Adrenal gland (tissue), 19 donors: Measurements from ENCODE around the gene DCAF6. TPM values are rescaled to one million over a fixed set of nuclear protein-coding genes. Genes with fewer than 3 reads are reported as not detected.
A peak's percentile ranks its signal among the peaks of the same experiment; 100 is the strongest.
"Not testable (repeated sequence)": the region's sequence is repeated elsewhere in the genome, so short reads cannot be mapped to it uniquely, and the experiment has no call there.

ENCODE experiments used
- DNase-seq, 7 donors: peaks; one replicate each; pipeline ENCODE4 v3.0.0-alpha.2; 2019 to 2020
- H3K27ac ChIP-seq, 5 donors: fragments of 200-600 bp; sonication (generic) in 4 of 5; 1 replicate in 3 of 5; 2 replicates in 2 of 5; pipeline versions ENCODE4 v1.5.1 to v1.8.0; 2016 to 2020; ENCODE audit warnings: mild to moderate bottlenecking in 1 of 5
- H3K27me3 ChIP-seq: fragments of 200-600 bp; 2 replicates; pipeline ENCODE4 v1.8.0; 2021
- H3K36me3 ChIP-seq, 2 donors: fragments of 200-600 bp; replicated peaks in 1 of 2; 1 replicate in 1 of 2; 2 replicates in 1 of 2; pipeline versions ENCODE4 v1.5.1 to v1.8.0; 2018 to 2022
- H3K4me1 ChIP-seq, 2 donors: fragments of 200-600 bp; replicated peaks in 1 of 2; 1 replicate in 1 of 2; 2 replicates in 1 of 2; pipeline versions ENCODE4 v1.5.1 to v1.8.0; 2018 to 2021
- H3K4me3 ChIP-seq, 4 donors: fragments of 200-600 bp; sonication (generic) in 3 of 4; one replicate each; pipeline ENCODE4 v1.5.1; 2016 to 2018
- H3K9me3 ChIP-seq, 3 donors: fragments of 200-600 bp; sonication (generic) in 1 of 3; replicated peaks in 1 of 3; 1 replicate in 2 of 3; 2 replicates in 1 of 3; pipeline versions ENCODE4 v1.5.1 to v1.8.0; 2016 to 2021
- POLR2A ChIP-seq, 2 donors: fragments of 450-650 bp; IDR thresholded peaks; one replicate each; pipeline ENCODE4 v1.6.1; 2017; ENCODE audit warnings: antibody characterized with exemption in 2 of 2, mild to moderate bottlenecking in 2 of 2, moderate library complexity in 1 of 2
- WGBS, 4 donors: extraction: QIAGEN DNeasy Blood & Tissue Kit in 2 of 4; methylation state at CpG; one replicate each; pipeline versions ENCODE4 v1.1.5 to v1.1.7; 2013 to 2017; 5-methylcytosine and 5-hydroxymethylcytosine counted together
- intact Hi-C, 2 donors: fragments of 100-400 bp; cut with DNase I; formaldehyde crosslinking; loops; one replicate each; pipeline versions ENCODE4 v1.14.1 to v1.15.0; 2022 to 2023
- long read RNA-seq, 10 donors: library from polyadenylated mRNA in 3 of 10; unstranded in 2 of 10; stranded (forward) in 1 of 10; transcript quantifications; one replicate each; pipeline ENCODE4 v2.0.0 and lab custom pipeline, GENCODE V29; 2021 to 2026
- polyA plus RNA-seq, 3 donors: library from polyadenylated mRNA; stranded (reverse); fragments of 200-250 nt in 2 of 3; fragments of 350-450 nt in 1 of 3; fragmentation: Illumina TruSeq in 1 of 3; extraction: RNeasy Lipid Tissue Mini Kit (QIAGEN cat#74804) in 1 of 3; gene quantifications; one replicate each; pipeline ENCODE4 v1.2.3, GENCODE V29; 2013 to 2014
- total RNA-seq, 9 donors: library from RNA; depleted of rRNA in 4 of 9; stranded (reverse); fragments of >200 nt in 4 of 9; fragments of 120-200 nt in 1 of 9; fragmentation: NEBNext Ultra II Directional in 1 of 9; extraction: Animal tissue kit (Norgen Biotek cat#: 25700) in 1 of 9; gene quantifications; one replicate each; pipeline versions ENCODE4 v1.1.0 to v1.2.4, GENCODE V29; 2013 to 2023
- TF ChIP-seq, protein P1 (sequence below), 6 experiments: fragments of 450-650 bp in 4 of 6; fragments of 200-600 bp in 2 of 6; sonication (generic) in 1 of 6; IDR thresholded peaks; 1 replicate in 5 of 6; 2 replicates in 1 of 6; pipeline versions ENCODE4 v1.5.1 to v1.8.0; 2016 to 2021; ENCODE audit warnings: antibody characterized with exemption in 6 of 6, mild to moderate bottlenecking in 2 of 6, moderate library complexity in 1 of 6
- donor health status: healthy with polysubstance abuse.
- donor health status: Bipolar disorder and iron deficiency.
- donor health status: DM: yes; HTN: yes; CAD: no.
- donor health status: DM: no; HTN: no; CAD: no.
- donor health status: DM: no; HTN: no; CAD: no.
- donor health status: DM: yes; HTN: yes; CAD: no.

Gene DCAF6, protein sequence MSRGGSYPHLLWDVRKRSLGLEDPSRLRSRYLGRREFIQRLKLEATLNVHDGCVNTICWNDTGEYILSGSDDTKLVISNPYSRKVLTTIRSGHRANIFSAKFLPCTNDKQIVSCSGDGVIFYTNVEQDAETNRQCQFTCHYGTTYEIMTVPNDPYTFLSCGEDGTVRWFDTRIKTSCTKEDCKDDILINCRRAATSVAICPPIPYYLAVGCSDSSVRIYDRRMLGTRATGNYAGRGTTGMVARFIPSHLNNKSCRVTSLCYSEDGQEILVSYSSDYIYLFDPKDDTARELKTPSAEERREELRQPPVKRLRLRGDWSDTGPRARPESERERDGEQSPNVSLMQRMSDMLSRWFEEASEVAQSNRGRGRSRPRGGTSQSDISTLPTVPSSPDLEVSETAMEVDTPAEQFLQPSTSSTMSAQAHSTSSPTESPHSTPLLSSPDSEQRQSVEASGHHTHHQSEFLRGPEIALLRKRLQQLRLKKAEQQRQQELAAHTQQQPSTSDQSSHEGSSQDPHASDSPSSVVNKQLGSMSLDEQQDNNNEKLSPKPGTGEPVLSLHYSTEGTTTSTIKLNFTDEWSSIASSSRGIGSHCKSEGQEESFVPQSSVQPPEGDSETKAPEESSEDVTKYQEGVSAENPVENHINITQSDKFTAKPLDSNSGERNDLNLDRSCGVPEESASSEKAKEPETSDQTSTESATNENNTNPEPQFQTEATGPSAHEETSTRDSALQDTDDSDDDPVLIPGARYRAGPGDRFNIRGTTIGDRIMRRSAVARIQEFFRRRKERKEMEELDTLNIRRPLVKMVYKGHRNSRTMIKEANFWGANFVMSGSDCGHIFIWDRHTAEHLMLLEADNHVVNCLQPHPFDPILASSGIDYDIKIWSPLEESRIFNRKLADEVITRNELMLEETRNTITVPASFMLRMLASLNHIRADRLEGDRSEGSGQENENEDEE
- total RNA-seq (100 to 1,000 TPM in 4 of 9 donors, 10 to 100 TPM in 5; 57.8 to 160 (median 98.8) TPM), polyA plus RNA-seq (10 to 100 TPM; 46.4 to 88.0 (median 50.9) TPM)
- long read RNA-seq, donor 1, partial matches to known transcripts: 0 of 3 reads
- long read RNA-seq, donor 1, other reads (novel, unspliced or antisense): 0 of 3 reads
- long read RNA-seq, donor 2, partial matches to known transcripts: 16 of 21 reads
- long read RNA-seq, donor 2, other reads (novel, unspliced or antisense): 0 of 21 reads
- long read RNA-seq, donor 3, partial matches to known transcripts: 0 of 3 reads
- long read RNA-seq, donor 3, other reads (novel, unspliced or antisense): 0 of 3 reads
- long read RNA-seq, donor 4, transcript DCAF6-201 (19 exons, 3,186 nt): major isoform, 10 of 45 reads
- long read RNA-seq, donor 4, partial matches to known transcripts: 27 of 45 reads
- long read RNA-seq, donor 4, other reads (novel, unspliced or antisense): 4 of 45 reads
- long read RNA-seq, donor 5, transcript DCAF6-203 (20 exons, 3,302 nt): minor isoform, 90 of 444 reads
- long read RNA-seq, donor 5, transcript DCAF6-201 (19 exons, 3,186 nt): major isoform, 288 of 444 reads
- long read RNA-seq, donor 5, partial matches to known transcripts: 10 of 444 reads
- long read RNA-seq, donor 5, other reads (novel, unspliced or antisense): 56 of 444 reads
- long read RNA-seq, donor 6, transcript DCAF6-201 (19 exons, 3,186 nt): major isoform, 6 of 26 reads
- long read RNA-seq, donor 6, partial matches to known transcripts: 17 of 26 reads
- long read RNA-seq, donor 6, other reads (novel, unspliced or antisense): 1 of 26 reads
- long read RNA-seq, donor 7, partial matches to known transcripts: 117 of 219 reads
- long read RNA-seq, donor 7, other reads (novel, unspliced or antisense): 102 of 219 reads
- long read RNA-seq, donor 8, partial matches to known transcripts: 0 of 3 reads
- long read RNA-seq, donor 8, other reads (novel, unspliced or antisense): 0 of 3 reads
- long read RNA-seq, donor 9, partial matches to known transcripts: 0 of 1 reads
- long read RNA-seq, donor 9, other reads (novel, unspliced or antisense): 0 of 1 reads
- long read RNA-seq, donor 10, partial matches to known transcripts: 0 of 1 reads
- long read RNA-seq, donor 10, other reads (novel, unspliced or antisense): 0 of 1 reads

- peak within 1 kb of the TSS; percentile 95 to 99 (median 97) for H3K27ac ChIP-seq
- peak; percentile 97 to 99 (median 98) for DNase-seq
- no peaks in the 10 kb centered on the region for H3K36me3 ChIP-seq
- peak; percentile 91 to 97 for TF ChIP-seq POLR2A (IDR thresholded peaks at IDR 0.05)
- TF ChIP-seq, protein P1, sequence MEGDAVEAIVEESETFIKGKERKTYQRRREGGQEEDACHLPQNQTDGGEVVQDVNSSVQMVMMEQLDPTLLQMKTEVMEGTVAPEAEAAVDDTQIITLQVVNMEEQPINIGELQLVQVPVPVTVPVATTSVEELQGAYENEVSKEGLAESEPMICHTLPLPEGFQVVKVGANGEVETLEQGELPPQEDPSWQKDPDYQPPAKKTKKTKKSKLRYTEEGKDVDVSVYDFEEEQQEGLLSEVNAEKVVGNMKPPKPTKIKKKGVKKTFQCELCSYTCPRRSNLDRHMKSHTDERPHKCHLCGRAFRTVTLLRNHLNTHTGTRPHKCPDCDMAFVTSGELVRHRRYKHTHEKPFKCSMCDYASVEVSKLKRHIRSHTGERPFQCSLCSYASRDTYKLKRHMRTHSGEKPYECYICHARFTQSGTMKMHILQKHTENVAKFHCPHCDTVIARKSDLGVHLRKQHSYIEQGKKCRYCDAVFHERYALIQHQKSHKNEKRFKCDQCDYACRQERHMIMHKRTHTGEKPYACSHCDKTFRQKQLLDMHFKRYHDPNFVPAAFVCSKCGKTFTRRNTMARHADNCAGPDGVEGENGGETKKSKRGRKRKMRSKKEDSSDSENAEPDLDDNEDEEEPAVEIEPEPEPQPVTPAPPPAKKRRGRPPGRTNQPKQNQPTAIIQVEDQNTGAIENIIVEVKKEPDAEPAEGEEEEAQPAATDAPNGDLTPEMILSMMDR (IDR thresholded peaks at IDR 0.05): no peak
- peak within 1 kb of the TSS; percentile 17 to 94 (median 86) for H3K4me3 ChIP-seq
- intact Hi-C loops: no loop called here
- H3K9me3 ChIP-seq: no peaks in the 10 kb centered on the region
- WGBS, 4 donors: 0 to 3% (median 0%) methylated on average over 12 to 58 of the region's 58 CpGs
- H3K4me1 ChIP-seq: peaks cover 0 to 43% of the 10 kb centered on the region in 2 donors
- H3K27me3 ChIP-seq: no peaks in the 10 kb centered on the region
These were observed at the start of gene DCAF6 for GRCh38 chr1:167936068-167936929. Gene DCAF6 (plus strand): TSS chr1:167936683. CDS start chr1:167936912, 229 bp downstream.

DNA sequence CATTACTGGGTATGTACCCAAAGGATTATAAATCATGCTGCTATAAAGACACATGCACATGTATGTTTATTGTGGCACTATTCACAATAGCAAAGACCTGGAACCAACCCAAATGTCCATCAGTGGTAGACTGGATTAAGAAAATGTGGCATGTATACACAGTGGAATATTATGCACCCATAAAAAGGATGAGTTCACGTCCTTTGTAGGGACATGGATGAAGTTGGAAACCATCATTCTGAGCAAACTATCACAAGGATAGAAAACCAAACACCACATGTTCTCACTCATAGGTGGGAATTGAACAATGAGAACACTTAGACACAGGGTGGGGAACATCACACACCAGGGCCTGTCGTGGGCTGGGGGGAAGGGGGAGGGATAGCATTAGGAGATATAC lies 49.3 kb upstream of the DCAF6 start:
- H3K9me3 ChIP-seq, H3K4me3 ChIP-seq, H3K27me3 ChIP-seq, H3K36me3 ChIP-seq, H3K27ac ChIP-seq, H3K4me1 ChIP-seq, DNase-seq, intact Hi-C loops: not testable (repeated sequence)
- 85 to 98% (median 87%) methylated on average over 2 of the region's 2 CpGs for WGBS, 4 donors

- Histone ChIP-seq H3K9me3 (no peaks in the 10 kb centered on the region), H3K36me3 (no peaks in the 10 kb centered on the region), H3K27me3 (no peaks in the 10 kb centered on the region), H3K27ac (no peak overlapping the region), H3K4me1 (no peaks in the 10 kb centered on the region), H3K4me3 (no peak overlapping the region)
- TF ChIP-seq, protein P1 (IDR thresholded peaks at IDR 0.05): no peak
- no peak for TF ChIP-seq POLR2A (IDR thresholded peaks at IDR 0.05)
- no peak for DNase-seq
- intact Hi-C loops: no loop called here
These were observed 46.1 kb upstream of the DCAF6 start for GRCh38 chr1:167890400-167890799.
